ENCODE data around the gene RETREG3. TPM values are rescaled to one million over a fixed set of nuclear protein-coding genes. Genes with fewer than 3 reads are reported as not detected.

Gene RETREG3
- total and polyA plus RNA-seq, 4 donors, result 16.1 to 62.7 (median 44.5) TPM

- peak; percentile 1 for ATAC-seq (ENCODE audit: insufficient read depth, low FRiP score)
- TF ChIP-seq CTCF (IDR thresholded peaks at IDR 0.05; ENCODE audit: control extremely low read depth, extremely low read depth), result no peak
- H3K9me3 ChIP-seq (ENCODE audit: control insufficient read depth in 4 of 4, insufficient read depth in 3 of 4, low read length in 3 of 4), result no peaks in the 10 kb centered on the region
- peak overlapping the region; percentile 82 to 95 for H3K27ac ChIP-seq (ENCODE audit: low read depth in 1 of 2, low read length in 1 of 2)
- peaks cover 3 to 34% (median 18%) of the 10 kb centered on the region in 5 donors for H3K4me1 ChIP-seq (ENCODE audit: control insufficient read depth in 5 of 5, insufficient read depth in 5 of 5, low read length in 5 of 5)
- H3K36me3 ChIP-seq (ENCODE audit: control insufficient read depth in 4 of 4, insufficient read depth in 4 of 4, low read length in 4 of 4), result peaks cover 13 to 41% (median 38%) of the 10 kb centered on the region in 4 donors
- H3K4me3 ChIP-seq, result peak overlapping the region; percentile 4
- WGBS, 2 donors, result 35 to 49% methylated on average over 28 of the region's 28 CpGs
- no peaks in the 10 kb centered on the region for H3K27me3 ChIP-seq (ENCODE audit: control insufficient read depth in 3 of 3, insufficient read depth in 3 of 3, low read length in 2 of 3)
- no peak overlapping the region for H3K9ac ChIP-seq (ENCODE audit: insufficient read depth in 1 of 2, low read length in 2 of 2)
- DNase-seq, result no peak
Observed at GRCh38 chr17:42566215-42566882, 42.8 kb downstream of the RETREG3 start.

- TF ChIP-seq CTCF (IDR thresholded peaks at IDR 0.05; ENCODE audit: control extremely low read depth, extremely low read depth), result no peak
- H3K4me3 ChIP-seq, result no peak overlapping the region
- peaks cover 3 to 37% (median 18%) of the 10 kb centered on the region in 5 donors for H3K4me1 ChIP-seq (ENCODE audit: control insufficient read depth in 5 of 5, insufficient read depth in 5 of 5, low read length in 5 of 5)
- no peak for DNase-seq
- H3K27me3 ChIP-seq (ENCODE audit: control insufficient read depth in 3 of 3, insufficient read depth in 3 of 3, low read length in 2 of 3), result no peaks in the 10 kb centered on the region
- peak overlapping the region in 1 of 2 donors; percentile 95 for H3K27ac ChIP-seq (ENCODE audit: low read depth in 1 of 2, low read length in 1 of 2)
- no peak overlapping the region for H3K9ac ChIP-seq (ENCODE audit: insufficient read depth in 1 of 2, low read length in 2 of 2)
- H3K36me3 ChIP-seq (ENCODE audit: control insufficient read depth in 4 of 4, insufficient read depth in 4 of 4, low read length in 4 of 4), result peaks cover 13 to 39% (median 36%) of the 10 kb centered on the region in 4 donors
- ATAC-seq (ENCODE audit: insufficient read depth, low FRiP score), result no peak
- H3K9me3 ChIP-seq (ENCODE audit: control insufficient read depth in 4 of 4, insufficient read depth in 3 of 4, low read length in 3 of 4), result no peaks in the 10 kb centered on the region
- WGBS, 2 donors, result 91 to 93% methylated on average over 16 of the region's 16 CpGs
Observed at GRCh38 chr17:42565523-42566214, 43.5 kb downstream of the RETREG3 start.

- no peak overlapping the region for H3K4me3 ChIP-seq
- ATAC-seq (ENCODE audit: insufficient read depth, low FRiP score), result no peak
- H3K36me3 ChIP-seq (ENCODE audit: control insufficient read depth in 4 of 4, insufficient read depth in 4 of 4, low read length in 4 of 4), result peaks cover 10 to 37% (median 33%) of the 10 kb centered on the region in 4 donors
- DNase-seq, result no peak
- no peak overlapping the region for H3K9ac ChIP-seq (ENCODE audit: insufficient read depth in 1 of 2, low read length in 2 of 2)
- H3K4me1 ChIP-seq (ENCODE audit: control insufficient read depth in 5 of 5, insufficient read depth in 5 of 5, low read length in 5 of 5), result peaks cover 3 to 37% (median 18%) of the 10 kb centered on the region in 5 donors
- peak overlapping the region in 1 of 2 donors; percentile 9 for H3K27ac ChIP-seq (ENCODE audit: low read depth in 1 of 2, low read length in 1 of 2)
- no peaks in the 10 kb centered on the region for H3K27me3 ChIP-seq (ENCODE audit: control insufficient read depth in 3 of 3, insufficient read depth in 3 of 3, low read length in 2 of 3)
- no peak for TF ChIP-seq CTCF (IDR thresholded peaks at IDR 0.05; ENCODE audit: control extremely low read depth, extremely low read depth)
- no peaks in the 10 kb centered on the region for H3K9me3 ChIP-seq (ENCODE audit: control insufficient read depth in 4 of 4, insufficient read depth in 3 of 4, low read length in 3 of 4)
- 87 to 93% methylated on average over 15 of the region's 15 CpGs for WGBS, 2 donors
Observed at GRCh38 chr17:42564815-42565522, 44.2 kb downstream of the RETREG3 start.
